Measurements from ENCODE around the gene NLRX1.
"Not testable (repeated sequence)": the region's sequence is repeated elsewhere in the genome, so short reads cannot be mapped to it uniquely, and the experiment has no call there.

Gene NLRX1, protein sequence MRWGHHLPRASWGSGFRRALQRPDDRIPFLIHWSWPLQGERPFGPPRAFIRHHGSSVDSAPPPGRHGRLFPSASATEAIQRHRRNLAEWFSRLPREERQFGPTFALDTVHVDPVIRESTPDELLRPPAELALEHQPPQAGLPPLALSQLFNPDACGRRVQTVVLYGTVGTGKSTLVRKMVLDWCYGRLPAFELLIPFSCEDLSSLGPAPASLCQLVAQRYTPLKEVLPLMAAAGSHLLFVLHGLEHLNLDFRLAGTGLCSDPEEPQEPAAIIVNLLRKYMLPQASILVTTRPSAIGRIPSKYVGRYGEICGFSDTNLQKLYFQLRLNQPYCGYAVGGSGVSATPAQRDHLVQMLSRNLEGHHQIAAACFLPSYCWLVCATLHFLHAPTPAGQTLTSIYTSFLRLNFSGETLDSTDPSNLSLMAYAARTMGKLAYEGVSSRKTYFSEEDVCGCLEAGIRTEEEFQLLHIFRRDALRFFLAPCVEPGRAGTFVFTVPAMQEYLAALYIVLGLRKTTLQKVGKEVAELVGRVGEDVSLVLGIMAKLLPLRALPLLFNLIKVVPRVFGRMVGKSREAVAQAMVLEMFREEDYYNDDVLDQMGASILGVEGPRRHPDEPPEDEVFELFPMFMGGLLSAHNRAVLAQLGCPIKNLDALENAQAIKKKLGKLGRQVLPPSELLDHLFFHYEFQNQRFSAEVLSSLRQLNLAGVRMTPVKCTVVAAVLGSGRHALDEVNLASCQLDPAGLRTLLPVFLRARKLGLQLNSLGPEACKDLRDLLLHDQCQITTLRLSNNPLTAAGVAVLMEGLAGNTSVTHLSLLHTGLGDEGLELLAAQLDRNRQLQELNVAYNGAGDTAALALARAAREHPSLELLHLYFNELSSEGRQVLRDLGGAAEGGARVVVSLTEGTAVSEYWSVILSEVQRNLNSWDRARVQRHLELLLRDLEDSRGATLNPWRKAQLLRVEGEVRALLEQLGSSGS

DNA sequence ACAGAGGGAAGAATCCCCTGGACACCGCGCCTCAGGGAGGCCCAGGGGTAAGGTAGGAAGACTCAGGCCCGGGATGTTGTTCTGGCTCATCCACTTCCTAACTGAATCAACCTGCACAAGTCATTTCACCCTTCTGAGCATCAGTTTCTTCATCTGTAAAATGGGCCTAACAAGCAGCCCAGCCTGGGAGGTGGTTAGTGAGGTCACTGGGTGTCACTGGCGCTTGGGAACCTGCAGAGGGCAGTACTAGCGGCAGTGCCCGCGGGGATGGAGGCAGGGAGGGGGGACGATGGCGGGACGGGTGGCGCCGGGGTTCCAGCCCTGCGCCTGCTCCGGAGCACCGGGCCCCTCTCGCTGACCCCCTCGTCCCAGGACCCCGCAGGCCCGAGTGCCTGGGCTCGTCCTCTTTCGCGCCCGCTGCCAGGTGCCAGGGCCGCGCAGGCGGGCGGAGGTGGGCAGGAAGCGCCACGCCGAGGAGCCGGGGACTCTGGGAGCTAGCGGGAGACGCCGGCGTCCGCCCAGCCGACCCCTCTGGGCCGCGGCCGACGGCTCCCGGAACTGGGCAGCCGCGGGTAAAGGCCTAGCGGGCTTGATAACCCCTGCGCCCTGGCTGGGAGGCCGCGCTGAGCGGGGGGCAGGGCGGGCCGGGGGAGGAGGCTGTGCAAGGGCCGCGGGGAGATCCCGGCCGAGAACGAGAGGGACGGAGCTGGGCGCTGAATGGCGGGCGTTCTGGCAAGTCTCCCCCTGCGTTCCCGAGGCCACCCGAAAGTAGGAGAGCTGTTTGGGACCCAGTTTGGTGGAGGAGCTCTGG is at the start of gene NLRX1:
NLRX1 (plus strand) TSS at position 255 of the 811 bp plus-strand sequence. CDS start 2,679 bp downstream, outside the sequence.
- peak; percentile 88 for DNase-seq

DNA sequence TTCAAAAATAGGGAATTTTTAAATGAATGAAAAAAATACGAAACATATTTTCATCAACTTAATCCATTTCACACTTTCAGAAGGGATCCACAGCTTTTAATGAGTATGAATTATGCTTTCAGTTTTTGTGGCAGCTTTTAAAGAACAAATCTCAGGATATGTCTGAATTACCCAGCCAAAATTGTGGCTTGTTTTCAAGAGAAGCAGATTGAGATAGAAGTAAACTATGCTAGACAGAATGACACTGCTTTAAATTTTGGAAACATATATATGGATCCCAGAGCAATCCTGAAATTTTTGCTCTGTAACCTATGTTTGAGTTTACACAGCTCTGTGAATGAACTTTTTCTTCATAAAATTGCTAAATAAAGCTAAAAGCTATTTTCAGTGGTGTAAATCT is 49.6 kb upstream of the NLRX1 start:
- DNase-seq = no peak

GRCh38 chr11:119120639-119121007 is 47.9 kb upstream of the NLRX1 start:
- DNase-seq = no peak

DNA sequence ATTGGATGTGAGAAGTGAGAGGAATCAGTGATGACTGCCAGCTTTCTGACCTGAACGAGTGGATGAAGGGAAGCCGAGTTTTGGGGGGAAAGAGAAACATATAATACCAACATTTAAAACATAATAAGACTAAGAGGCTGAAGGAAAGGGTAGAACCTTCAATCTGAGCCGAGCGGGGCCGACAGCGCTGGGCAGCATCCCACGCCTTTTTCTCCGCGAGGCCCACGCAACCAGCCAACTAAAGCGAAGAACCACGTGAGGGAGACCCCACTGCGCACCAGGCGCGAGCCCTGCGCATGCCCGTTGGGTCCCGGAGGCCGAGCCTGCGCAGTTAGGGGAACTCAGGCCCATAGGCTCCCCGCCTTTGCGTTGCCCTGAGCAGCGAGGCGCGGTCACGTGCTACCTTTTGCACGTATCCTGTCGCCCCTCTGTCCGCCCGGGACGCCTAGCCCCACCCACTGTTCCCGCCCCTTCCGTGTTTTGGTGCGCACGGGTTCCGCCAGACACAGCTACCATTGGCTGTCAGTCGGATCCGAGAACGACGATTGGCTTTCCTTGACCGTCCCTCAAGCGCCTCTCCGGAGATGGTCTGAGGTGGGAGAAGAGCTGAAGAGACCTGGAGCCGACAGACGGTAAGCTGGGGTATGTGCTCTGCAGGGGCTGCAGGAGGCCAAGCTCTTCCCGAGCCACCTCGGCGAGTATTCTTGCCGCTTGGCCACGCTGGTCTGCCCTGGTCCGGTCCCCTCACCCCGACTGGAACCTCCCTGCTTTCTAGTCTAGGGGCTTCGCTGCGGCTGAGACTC is 47.3 kb upstream of the NLRX1 start, which contains the start of gene HINFP:
HINFP (plus strand) TSS at position 573 of the 803 bp plus-strand sequence. CDS start 5,365 bp downstream, outside the sequence.
- DNase-seq = peak; percentile 100

- DNase-seq = no peak
Observed at GRCh38 chr11:119121811-119122124, 46.8 kb upstream of the NLRX1 start.

DNA sequence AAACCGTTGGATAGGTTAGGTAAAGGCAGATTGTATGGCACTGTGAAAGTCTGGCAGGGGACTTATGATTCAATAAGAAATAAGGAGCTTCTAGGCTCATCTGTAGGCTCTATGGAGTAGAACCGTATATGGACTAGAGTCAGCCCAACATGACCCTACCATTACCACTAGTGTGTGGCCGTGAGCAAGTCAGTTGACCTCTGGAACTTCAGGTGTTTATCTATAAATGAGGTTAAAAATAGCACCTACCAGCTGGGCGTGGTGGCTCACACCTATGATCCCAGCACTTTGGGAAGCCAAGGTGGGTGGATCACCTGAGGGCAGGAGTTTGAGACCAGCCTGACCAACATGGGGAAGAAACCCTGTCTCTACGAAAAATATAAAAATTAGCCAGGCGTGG is 42.7 kb upstream of the NLRX1 start:
- DNase-seq = no peak

- no peak for DNase-seq
Observed at GRCh38 chr11:119126675-119127268, 41.8 kb upstream of the NLRX1 start.

DNA sequence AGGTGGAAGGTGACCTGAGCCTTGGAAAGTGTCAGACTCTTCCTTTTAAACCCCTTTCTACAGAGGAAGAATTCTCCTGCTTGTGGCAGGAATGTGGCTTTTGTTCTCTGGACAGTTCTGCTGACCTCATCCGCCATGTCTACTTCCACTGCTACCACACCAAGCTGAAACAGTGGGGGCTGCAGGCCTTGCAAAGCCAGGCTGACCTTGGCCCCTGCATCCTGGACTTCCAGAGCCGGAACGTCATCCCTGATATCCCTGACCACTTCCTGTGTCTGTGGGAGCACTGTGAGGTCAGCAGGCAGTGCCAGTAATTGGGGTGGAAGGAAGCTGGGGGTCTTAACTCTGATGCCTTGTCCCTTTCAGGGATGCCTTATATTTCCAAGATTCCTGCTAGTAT is 37.9 kb upstream of the NLRX1 start:
- no peak for DNase-seq

GRCh38 chr11:119134389-119134978 is 34.0 kb upstream of the NLRX1 start:
- DNase-seq = no peak

DNA sequence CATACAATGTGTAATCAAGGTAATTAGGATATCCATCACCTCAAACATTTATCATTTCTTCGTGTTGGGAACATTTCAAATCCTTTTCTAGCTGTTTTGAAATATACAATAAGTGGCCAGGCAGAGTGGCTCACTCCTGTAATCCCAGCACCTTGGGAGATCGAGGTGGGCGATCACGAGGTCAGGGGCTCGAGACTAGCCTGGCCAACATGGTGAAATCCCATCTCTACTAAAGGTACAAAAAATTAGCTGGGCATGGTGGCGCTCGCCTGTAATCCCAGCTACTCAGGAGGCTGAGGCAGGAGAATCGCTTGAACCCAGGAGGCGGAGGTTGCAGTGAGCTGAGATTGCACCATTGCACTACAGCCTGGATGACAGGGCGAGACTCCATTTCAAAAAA is 29.2 kb upstream of the NLRX1 start:
- DNase-seq = not testable (repeated sequence)

DNA sequence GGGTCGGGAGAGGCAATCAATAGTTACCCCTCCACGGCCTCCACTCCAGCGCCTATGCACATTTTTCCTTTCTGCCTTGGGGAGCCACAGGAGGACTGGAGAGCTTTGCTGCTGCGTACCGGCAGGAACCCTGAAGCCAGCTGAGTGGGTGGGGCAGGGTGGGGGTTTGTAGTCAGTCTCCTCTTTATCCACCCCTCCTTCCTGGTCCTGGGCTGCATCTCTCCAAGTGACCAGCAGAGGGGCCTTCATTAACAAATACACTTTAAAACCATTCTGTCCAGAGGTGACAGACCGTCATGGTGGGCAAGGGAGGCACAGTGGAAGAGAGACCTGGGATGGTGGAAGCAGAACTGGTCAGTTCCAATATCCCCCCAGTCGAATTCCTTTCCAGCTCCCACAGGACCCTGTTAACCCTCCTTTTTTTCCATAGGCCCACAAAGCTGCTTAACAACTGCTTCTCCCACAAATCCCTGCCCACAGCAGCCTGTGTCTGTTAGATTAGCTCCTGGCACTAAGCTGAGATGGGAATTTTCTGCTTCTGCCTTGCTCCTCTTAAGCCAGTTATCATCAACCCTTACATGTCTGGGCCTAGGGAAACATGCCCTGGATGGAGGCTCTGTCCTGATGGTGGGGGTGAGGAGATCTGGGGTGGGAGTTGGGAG is 23.6 kb upstream of the NLRX1 start:
- peak; percentile 44 for DNase-seq

DNA sequence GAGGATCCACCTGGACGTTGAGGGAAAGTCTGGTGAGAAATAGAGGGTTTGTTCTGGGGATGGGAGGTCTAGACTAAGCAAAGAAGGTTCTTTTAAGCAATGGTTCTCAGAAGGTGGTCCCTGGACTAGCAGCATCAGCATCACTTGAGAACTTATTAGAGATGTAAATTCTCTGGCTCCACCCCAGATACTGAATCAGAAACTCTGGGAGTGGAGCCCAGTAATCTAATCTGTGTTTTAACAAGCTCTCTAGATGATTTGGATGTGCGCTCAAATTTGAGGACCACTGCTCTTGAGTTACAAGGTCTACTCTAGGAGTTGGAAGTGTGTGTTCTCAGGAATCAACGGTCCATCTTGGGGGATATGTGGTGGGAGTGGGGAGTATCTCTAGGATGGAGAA is 23.0 kb upstream of the NLRX1 start:
- no peak for DNase-seq

DNA sequence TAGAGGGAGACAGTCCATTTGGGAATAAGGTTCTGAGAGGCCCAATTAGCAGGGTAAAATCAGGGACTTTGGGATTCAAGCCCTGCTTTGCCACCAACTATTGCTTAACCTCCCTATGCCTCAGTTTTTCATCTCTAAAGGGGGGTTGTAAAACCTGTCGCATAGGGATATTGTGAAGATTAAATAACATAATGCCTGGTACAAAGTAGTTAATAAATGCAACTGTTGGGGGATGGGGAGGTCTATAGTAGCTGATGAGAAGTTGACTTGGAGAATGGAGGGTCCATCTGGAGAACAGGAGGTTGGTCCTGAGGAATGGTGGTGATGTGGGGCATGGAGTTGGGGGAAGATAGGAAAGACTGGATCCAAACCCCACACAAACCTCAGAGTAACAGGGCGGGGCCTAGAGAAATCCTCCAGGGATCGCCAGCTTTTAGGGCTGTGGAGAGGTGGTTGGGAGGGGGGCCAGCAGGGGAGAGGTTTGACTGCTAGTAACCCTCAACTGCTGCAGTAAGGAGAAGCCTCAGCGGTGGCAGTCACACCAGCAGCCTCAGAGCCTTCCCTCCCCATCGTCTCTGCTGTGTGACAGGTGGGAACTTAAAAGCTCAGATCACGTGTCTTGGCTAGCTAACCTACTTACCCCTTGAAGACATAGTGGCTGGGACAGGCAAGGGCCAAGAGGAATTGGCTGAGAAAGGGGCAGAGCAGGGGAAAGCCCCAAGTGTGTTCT is 20.8 kb upstream of the NLRX1 start:
- DNase-seq = peak; percentile 14

DNA sequence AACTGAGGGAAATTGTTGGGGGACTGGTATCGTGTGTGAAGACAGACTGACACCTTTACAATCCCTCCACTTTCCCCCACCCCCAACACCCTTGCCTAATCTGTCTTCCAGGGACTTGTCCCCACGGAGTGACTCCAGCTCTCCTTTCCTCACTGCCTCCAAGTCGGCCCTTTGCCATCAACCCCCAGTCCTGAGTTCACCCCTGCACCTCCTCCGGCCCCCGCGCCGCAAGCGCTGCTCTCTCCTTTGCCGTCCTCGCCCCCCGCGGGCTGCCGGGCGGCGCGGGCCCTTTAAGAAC is 19.9 kb upstream of the NLRX1 start:
- no peak for DNase-seq

- DNase-seq = peak; percentile 18
Observed at GRCh38 chr11:119149018-119149785, 19.3 kb upstream of the NLRX1 start, which contains the start of gene ABCG4. Gene ABCG4 (plus strand): TSS chr11:119149052. CDS start chr11:119149966, 914 bp downstream.

- DNase-seq = no peak
Observed at GRCh38 chr11:119149786-119150275, 18.7 kb upstream of the NLRX1 start.

DNA sequence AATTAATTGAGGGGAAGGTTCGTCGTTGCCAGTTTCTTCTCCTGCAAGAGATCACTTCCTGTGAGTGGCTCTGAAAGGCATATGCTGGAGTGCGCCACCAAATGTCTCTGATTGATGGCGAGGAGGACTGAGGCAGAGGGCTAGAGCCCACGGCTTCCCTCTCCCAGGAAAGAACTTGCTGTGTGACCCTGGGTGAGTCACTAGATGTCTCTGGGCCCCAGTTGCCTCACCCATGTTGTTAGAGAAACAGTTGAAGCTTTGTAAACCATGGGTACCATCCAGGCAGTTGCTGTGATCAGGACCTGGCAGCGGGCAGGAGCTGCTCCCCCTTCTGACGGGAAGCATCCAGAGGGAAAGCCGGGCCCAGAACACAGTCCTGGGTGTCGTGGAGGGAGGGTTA is 16.5 kb upstream of the NLRX1 start:
- DNase-seq = no peak

DNA sequence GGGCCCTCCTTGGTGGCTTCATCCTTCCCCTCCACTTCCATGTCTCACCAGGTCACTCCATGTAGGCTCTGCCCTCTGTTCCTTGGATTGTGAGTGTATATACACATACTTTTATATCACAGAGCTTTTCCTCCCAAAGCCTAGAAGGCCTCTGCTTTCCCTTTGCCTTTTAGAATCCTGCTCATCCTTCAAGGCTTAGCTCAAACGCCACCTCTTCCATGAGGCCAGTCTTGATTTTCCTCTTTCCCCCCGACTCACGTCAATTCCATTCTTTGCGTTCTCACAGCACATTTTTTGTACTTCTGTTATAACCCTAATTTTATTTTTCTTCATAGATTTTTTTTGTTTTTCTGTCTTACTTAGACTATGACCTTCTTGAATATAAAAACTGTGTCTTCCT is 15.9 kb upstream of the NLRX1 start:
- DNase-seq = no peak
